NCI-H526 treated with DMSO at 0.1 percent for 48 hours (cell line): ENCODE results near the gene KPNA6.

Source experiments
- DNase-seq: peaks from one replicate; lab custom pipeline; 2025; lab: John Stamatoyannopoulos, UW

The KPNA6 gene

GRCh38 chr1:32187850-32188249 is 80.0 kb downstream of the KPNA6 start:
- DNase-seq, result no peak

DNA sequence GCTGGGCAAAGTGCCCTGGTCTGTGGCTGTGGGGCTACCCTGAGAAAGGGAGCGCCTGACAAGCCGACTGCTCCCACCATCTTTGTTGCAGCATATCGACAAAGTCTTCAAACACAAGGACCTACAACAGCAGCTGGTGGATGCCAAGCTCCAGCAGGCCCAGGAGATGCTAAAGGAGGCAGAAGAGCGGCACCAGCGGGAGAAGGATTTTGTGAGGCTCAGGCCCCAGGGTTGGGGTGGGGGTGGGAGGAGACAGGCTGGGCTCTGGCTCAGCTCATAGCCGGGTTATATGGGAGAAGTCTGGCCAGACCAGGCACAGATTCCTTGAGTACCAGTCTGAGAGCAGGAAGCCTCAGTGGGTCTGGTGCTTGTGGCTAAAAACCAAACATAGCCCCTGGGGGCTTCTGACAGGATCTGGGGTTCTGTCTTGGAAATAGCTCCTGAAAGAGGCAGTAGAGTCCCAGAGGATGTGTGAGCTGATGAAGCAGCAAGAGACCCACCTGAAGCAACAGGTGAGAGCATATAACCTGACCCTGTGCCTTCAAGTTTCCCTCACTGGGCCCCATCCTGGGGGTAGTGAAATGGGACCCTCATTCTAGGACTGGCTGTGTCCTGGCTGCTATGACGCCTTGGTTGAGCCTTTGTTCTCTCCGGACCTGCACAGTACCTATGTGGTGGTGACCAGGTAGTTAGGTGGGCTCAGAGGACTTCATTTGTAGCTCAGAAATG is 84.5 kb downstream of the KPNA6 start:
- DNase-seq, result no peak

DNA sequence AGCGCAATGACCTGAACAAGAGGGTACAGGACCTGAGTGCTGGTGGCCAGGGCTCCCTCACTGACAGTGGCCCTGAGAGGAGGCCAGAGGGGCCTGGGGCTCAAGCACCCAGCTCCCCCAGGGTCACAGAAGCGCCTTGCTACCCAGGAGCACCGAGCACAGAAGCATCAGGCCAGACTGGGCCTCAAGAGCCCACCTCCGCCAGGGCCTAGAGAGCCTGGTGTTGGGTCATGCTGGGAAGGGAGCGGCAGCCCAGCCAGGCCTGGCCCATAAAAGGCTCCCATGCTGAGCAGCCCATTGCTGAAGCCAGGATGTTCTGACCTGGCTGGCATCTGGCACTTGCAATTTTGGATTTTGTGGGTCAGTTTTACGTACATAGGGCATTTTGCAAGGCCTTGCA is 87.1 kb downstream of the KPNA6 start:
- DNase-seq, result no peak

- no peak for DNase-seq
Observed at GRCh38 chr1:32195531-32195930, 87.7 kb downstream of the KPNA6 start.

- DNase-seq, result no peak
Observed at GRCh38 chr1:32195972-32196823, 88.3 kb downstream of the KPNA6 start.

GRCh38 chr1:32197074-32197473 is 89.2 kb downstream of the KPNA6 start:
- no peak for DNase-seq

GRCh38 chr1:32197837-32198236 is 90.0 kb downstream of the KPNA6 start:
- DNase-seq, result no peak

GRCh38 chr1:32198237-32199042 is 90.6 kb downstream of the KPNA6 start:
- DNase-seq, result no peak

- no peak for DNase-seq
Observed at GRCh38 chr1:32199043-32199716, 91.3 kb downstream of the KPNA6 start.

DNA sequence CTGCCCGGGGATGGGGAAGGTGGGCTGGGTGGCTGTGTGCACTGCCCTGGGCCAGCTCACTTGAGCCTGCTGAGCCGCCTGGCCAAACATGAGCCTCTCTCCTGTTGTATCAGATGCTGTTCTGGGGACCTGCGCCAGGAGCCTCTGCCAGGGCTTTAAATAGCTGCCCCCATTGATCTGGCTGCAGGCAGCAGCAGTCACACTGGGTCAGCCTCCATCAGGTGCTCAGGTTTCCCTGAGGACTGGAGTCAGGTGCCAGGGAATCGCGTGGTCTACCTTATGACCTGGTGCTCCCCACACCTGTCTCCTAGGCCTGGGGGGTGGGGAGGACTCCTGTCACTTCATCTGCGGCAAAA is 91.8 kb downstream of the KPNA6 start:
- DNase-seq, result no peak

DNA sequence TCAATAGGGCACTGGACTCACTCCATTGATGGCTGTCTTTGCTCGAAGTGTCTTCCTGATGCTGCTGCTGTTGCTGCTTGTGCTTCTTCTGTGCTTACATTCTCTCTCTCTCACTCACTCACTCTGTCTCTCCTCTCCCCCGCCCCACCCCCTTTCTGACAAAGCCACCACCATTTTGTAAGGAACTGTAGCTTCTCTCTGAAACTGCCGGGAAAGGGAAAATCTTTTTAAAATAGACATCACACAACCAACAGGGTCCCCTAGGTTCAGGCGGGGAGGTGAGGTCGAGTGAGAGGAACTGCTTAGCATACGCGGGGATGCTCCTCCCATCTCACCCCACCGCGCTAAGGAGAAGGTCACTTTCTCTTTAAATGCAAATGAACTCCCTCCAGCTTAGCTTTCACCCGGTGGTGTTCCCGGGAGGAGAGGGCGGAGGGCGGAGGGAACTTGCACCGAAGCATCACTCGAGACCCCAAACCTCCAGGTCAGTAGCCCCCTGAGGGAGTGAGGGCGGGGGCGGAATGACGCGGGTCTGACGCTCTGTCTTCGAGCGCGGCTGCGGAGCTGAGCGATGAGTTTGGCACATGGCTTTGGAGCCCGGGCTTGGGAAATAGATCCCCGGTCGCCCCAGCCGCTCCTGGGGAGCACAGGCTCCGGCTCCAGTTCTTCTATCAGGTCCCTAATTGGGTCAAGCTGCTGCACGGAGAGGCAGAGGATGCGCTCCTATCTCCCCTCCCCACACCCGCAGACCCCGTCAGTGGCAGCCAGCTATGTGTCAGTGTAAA is 92.6 kb downstream of the KPNA6 start, which contains the start of gene CCDC28B:
CCDC28B (plus strand) TSS at position 370 of the 785 bp plus-strand sequence. CDS start 1,341 bp downstream, outside the sequence.
- peak; percentile 40 for DNase-seq

DNA sequence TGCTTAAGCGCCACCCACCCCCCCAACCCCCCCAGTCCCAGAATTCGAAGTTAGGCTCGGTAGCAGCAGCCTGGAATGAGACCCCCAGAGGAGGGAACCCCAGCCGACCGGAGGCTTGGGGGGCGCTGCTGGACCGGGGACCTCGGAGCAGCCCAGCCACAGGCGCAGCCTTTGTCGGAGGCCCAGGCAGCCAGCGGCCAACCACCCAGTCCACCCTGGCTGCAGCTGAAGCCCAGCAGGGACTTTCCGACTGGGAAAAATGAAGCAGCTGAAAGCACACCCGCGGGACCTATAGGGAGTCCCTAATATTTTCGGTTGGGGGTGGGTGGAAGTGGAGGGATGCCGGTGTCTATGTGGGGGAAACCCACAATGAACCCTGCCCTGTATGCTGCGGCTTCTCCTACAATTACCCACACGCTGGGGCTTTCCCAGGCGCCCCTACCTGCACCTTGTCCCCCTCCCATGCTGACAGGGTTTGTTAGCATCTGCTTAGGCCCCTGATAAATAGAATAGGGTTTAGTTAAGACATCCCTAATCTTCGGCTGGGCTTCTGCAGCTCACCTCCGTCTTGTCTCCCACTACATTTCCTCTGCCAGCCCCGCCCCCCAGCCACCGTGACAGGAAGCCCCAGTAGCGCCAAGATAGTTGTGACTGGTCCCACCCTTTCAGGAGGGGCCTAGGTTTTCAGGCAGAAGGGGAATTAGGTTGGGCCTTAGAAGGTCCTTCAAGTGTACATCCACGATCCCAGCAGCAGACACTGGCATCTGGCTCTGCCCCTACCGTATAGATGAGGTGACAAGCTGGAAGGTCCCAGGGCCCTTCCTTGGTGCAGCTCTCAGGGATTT is 93.4 kb downstream of the KPNA6 start:
- peak; percentile 29 for DNase-seq

GRCh38 chr1:32204943-32205361 is 97.1 kb downstream of the KPNA6 start:
- DNase-seq, result no peak

GRCh38 chr1:32205401-32206370 is 97.8 kb downstream of the KPNA6 start, which contains the start of gene IQCC:
IQCC (plus strand) TSS chr1:32205671; CDS start chr1:32205682, 11 bp downstream.
- DNase-seq, result peak; percentile 74

GRCh38 chr1:32208469-32208868 is 100.6 kb downstream of the KPNA6 start:
- DNase-seq, result no peak

DNA sequence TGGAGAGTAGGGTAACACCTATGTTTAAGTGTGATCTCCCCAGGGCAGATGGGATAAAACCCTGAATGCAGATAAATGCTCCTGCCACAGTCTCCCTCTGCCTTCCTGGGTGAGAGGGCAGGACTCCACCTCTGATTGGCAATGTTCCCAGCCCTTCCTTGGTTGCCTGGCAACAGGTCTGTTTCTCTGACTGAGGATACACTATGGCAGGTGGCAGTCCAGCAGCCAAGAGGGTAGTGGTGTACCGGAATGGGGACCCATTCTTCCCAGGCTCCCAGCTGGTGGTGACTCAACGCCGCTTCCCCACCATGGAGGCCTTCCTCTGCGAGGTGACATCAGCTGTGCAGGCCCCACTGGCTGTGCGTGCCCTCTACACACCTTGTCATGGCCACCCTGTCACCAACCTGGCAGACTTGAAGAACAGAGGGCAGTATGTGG is 101.1 kb downstream of the KPNA6 start, which contains the start of gene DCDC2B:
DCDC2B (plus strand) TSS at position 199 of the 438 bp plus-strand sequence; CDS start at position 204, 5 bp downstream.
- peak; percentile 14 for DNase-seq

GRCh38 chr1:32215629-32216480 is 108.0 kb downstream of the KPNA6 start:
- peak; percentile 13 for DNase-seq
